GM18870 (cell line): ENCODE measurements around the gene ZSCAN10.

Experiments
- ATAC-seq: cut with Tn5 transposase; IDR thresholded peaks from one replicate; pipeline ENCODE4 v1.9.1; 2021; ENCODE audit warnings: moderate library complexity; ENCODE audit not compliant: unreplicated experiment

Gene ZSCAN10

GRCh38 chr16:3134338-3135125, 35.4 kb upstream of the ZSCAN10 start, which contains the start of gene ZNF213:
Gene ZNF213 (plus strand): TSS chr16:3135029. CDS start chr16:3137281, 2,252 bp downstream.
- ATAC-seq: peak; percentile 83

DNA sequence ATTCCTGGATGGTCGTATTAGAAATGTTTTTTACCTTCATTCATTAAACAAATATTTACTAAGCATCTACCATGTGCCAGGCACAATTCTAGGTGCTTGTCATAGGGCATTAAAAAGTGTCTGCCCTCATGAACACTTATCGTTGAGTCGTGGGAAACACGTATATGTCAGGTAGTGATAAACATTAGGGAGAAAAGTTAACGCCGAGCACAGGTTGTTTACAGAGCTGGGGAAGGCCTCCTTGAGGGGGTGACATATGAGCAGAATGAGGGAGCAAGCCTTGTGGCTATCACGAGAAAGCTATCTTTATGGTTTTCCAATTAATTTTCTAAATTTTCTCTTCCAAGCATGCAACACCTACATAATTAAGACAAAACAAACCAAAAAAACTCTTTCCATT, 34.8 kb upstream of the ZSCAN10 start:
- no peak for ATAC-seq

- ATAC-seq: no peak
Observed at GRCh38 chr16:3131755-3132377, 32.8 kb upstream of the ZSCAN10 start.

DNA sequence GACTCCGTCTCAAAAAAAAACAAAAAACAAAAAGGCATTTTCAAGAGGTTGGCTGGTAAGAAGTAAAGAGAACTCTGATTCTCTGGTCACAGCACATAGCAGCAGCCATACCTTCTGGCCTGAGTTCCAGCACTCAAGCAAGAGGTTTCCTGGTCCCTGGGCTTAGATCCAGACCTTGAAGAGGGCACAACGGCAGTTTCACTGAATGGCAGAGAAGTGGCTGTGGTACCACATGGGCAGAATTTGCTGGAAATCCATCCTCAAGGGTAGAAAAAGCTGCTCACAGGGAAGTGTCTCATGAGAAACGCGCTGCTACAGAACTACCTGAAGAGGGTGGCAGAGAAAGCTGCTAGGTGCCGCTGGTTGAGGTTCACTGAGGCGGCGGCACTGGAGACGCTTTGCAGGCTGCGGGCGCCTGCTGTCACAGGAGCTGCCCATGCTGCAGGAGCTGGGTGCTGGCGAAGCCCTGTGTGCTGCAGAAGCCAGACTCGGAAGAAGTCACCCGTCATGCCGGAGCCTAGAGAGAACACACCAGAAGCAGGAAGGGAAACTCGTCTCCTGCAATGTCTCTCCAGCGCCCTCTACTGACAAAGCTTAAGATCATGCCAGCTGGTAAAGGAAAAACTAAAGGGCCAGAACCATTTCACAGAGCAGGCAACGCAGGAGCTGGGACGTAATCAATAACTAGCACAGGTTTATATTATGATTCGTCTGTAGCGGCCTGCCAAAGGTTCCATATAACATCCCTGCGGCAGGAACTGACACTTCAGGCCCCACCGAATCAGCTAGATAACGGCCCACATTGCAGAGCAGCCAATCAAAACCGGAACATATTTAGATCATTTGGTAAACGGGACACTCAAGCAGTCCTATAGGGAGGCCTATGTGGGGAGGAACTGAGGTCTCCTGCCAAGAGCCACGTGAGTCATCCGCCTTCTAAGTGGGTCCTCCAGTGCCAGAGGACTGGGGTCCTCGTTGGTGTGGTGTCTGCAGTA, 30.3 kb upstream of the ZSCAN10 start:
- peak; percentile 52 for ATAC-seq

DNA sequence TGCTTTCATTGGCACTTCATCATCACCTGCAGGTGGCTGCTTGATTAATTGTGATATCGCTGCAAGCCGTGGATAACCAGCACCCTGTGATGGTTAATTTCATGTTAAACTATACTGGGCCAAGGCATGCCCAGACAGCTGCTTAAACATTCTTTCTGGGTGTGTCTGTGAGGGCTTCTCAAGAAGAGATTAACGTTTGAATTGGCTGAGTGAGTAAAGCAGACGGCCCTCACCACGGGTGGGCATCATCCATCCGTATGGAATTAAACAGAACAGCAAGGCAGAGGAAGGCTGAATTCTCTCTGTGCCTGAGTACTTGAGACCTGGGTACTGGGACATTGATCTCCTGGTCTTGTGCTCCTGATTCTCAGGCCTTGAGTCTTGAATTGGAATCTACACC, 28.7 kb upstream of the ZSCAN10 start:
- ATAC-seq: no peak

GRCh38 chr16:3123986-3124886, 25.1 kb upstream of the ZSCAN10 start:
- peak; percentile 75 for ATAC-seq

DNA sequence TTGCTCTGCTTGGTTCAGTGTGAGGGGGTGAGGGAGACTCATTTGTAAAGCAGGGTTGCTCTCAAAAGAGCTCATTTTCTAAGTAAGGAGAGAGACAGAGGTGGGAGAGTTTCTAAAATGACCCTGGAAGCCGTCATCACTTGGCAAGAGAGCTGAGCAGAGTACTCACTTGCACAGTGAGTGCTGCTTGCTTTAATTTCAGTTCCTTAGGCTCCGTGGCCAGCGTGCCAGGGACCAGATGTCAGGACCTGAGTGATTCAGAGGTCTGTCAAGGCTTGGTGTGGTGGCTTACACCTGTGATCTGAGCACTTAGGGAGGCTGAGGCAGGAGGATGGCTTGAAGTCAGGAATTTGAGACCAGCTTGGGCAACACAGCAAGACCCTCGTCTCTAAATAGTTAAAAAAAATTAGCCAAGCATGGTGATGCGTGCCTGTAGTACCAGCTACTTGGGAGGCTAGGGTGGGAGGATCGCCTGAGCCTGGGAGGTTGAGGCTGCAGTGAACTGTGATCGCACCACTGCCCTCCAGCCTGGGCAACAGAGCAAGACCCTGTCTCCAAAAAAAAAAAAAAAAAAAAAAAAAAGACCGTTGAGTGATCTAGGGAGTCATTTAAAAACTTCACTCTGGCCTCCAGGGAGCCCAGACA, 24.0 kb upstream of the ZSCAN10 start:
- no peak for ATAC-seq

GRCh38 chr16:3121851-3122467, 22.9 kb upstream of the ZSCAN10 start:
- ATAC-seq: no peak

DNA sequence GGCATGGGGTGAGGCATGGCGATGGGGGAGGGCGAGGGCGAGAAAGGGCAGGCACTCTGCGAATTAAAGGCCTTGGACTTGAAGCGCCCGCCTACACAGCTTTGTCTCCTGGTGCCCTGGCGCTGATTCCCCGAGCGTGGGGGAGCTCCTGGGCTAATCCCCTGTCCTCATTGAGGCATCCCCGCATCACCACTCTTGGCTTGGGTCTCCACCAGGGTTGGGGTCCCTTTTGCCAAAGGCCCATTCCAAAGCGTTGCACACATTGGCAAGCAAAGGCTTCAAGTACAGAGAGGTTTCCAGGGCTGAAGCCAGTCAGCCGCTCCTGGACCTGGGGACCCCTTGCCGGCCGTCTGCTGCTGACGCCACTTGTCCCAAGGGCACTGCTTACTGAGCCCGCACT, 21.3 kb upstream of the ZSCAN10 start:
- ATAC-seq: no peak

DNA sequence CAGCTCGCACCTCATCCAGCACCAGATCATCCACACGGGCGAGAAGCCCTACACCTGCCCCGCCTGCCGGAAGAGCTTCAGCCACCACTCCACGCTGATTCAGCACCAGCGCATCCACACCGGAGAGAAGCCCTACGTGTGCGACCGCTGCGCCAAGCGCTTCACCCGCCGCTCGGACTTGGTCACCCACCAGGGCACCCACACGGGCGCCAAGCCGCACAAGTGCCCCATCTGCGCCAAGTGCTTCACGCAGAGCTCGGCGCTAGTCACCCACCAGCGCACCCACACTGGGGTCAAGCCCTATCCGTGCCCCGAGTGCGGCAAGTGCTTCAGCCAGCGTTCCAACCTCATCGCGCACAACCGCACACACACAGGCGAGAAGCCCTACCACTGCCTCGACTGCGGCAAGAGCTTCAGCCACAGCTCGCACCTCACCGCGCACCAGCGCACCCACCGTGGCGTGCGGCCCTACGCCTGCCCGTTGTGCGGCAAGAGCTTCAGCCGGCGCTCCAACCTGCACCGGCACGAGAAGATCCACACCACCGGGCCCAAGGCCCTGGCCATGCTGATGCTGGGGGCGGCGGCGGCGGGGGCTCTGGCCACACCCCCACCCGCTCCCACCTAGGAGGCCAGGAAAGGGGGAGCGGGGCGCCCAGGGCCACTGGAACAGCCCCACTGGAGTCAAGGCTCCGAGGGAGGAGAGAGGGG, 20.8 kb upstream of the ZSCAN10 start:
- ATAC-seq: no peak

DNA sequence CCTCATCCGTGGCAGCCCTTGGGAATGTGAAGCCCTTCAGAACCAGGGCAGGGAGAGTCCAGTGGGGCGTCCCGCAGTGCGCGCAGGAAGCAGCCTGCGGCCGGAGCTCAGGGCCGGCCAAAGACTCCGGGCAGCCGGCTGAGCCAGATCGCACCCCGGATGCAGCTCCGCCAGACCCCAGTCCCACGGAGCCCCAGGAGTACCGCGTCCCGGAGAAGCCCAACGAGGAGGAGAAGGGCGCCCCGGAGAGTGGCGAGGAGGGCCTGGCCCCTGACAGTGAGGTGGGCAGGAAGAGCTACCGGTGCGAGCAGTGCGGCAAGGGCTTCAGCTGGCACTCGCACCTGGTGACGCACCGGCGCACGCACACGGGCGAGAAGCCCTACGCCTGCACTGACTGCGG, 20.2 kb upstream of the ZSCAN10 start:
- no peak for ATAC-seq

DNA sequence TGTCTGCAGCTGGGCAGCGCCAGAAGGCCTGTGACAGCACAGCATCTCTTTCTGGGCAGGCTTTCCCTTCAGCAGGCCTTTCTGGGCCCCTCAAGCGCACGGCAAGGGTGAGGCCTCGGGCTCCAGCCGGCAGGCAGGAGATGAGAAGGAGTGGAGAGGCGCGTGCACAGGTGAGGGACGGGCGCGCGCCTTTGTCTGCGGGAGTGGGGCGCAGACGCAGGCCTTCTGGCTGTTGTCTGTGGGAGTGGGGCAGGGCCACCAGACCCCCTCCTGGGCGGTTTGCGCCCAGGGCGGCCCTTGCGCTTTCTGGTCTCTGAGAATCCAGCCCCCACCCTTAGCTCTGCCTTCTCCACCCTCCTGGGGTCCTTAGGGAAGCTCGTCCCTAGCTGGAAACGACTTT, 19.8 kb upstream of the ZSCAN10 start:
- no peak for ATAC-seq

DNA sequence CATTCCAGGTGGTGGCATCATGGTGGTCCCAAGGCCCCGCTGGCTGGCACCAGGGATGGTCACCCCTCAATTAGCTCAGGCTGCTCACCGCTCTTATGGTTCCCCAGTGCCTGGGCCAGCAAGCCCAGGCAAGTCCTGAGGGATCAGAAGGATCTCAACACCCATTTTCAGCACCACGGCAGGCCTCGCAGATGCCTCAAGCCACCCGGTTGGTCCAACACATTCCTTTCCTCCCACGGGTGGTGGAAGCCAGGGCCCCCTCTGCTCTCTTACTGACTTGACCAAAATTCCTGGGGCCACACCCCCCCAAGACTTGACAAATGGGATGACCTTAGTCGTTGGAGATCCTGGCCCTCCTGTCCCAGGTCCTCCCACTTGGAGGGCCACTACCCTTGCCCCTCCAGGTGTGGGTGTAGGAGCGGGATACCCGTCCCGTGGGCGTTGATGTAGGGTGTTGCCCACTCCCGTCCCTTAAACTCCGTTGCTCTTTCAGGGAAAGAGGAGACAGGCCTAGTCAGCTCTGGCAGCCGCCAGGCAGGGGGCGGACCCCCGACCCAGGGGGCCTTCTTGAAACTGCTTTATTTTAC, 19.2 kb upstream of the ZSCAN10 start:
- ATAC-seq: no peak

- no peak for ATAC-seq
Observed at GRCh38 chr16:3115561-3115960, 16.5 kb upstream of the ZSCAN10 start.

DNA sequence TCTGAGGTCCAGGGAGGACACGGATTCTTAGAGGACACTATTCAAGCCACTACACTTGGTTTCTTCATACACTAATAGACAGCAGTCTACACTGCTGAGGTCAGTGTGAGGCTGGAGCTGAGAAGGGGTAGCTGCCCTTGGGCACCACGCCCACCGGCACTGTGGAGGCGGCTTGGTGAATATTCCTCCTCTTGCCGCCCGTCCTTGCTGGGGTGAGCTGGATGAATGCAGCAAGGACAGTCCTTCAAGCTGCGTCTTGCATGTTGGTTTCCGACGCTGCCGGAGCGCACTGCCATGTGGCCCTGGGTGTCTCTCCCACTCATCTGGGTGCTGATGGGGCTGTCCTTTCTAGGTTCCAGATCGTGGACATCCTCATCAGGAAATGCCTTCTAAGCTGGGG, 15.9 kb upstream of the ZSCAN10 start:
- no peak for ATAC-seq

DNA sequence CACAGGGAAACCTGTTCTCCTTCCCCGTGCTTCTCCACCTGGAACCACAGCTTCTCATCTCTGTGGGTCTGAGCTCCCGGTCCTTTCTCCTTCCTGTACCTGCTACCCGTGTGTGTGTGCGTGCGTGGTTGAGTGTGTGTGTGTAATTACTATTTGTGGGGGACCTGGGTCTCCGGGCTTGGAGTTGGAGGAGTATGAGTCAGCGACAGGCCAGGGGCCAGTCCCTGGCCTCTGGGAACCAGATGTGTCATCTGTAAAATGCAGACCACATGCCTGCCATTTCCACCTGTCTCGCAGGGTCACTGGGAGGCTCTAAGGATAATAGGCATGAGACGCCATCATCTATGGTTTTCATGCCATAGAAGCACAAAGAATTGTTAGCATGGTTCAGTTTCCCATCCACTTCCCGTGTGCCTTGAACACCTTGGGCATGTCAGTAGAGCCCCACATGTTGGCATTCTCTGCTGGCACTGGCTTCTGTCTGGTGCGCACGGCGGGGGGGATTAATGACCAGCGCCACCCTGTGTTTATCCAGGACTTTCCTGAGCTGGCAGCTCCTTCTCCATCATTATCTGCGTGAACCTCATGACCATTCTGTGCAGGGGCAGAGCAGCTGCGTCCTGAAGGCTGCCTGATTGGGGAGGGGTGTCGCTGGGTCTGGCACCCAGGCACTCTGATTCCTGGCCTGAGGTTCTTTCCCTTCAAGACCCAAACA, 14.8 kb upstream of the ZSCAN10 start:
- ATAC-seq: no peak

- ATAC-seq: no peak
Observed at GRCh38 chr16:3112881-3113574, 13.9 kb upstream of the ZSCAN10 start.
